ENCODE data around the gene ABHD14A. TPM values are rescaled to one million over a fixed set of nuclear protein-coding genes. Genes with fewer than 3 reads are reported as not detected.

ABHD14A gene
- total and polyA plus RNA-seq, 2 of the 4 experiments (the other 2 are of a cell fraction): 3.4 to 10.0 TPM

GRCh38 chr3:51945031-51945840 lies 29.6 kb upstream of the ABHD14A start:
- no peak for ATAC-seq (ENCODE audit: low read depth)
- no peak overlapping the region for H2AK5ac ChIP-seq (ENCODE audit: low read depth, low read length)
- TF ChIP-seq ELK1 (IDR thresholded peaks at IDR 0.05; ENCODE audit: borderline replicate concordance, low read depth, low read length): no peak
- no peak for TF ChIP-seq MXI1 (IDR thresholded peaks at IDR 0.05; ENCODE audit: borderline replicate concordance, low read depth, low read length)
- no peak for TF ChIP-seq CTCF (conservative IDR thresholded peaks at IDR 0.05; ENCODE audit: low read depth, low read length)
- TF ChIP-seq RCOR1 (IDR thresholded peaks at IDR 0.05; ENCODE audit: insufficient replicate concordance, low read length): no peak
- no peak for TF ChIP-seq POLR2A (IDR thresholded peaks at IDR 0.05; ENCODE audit: low read depth, low read length)
- TF ChIP-seq MAFK (IDR thresholded peaks at IDR 0.05; ENCODE audit: low read depth, low read length): no peak
- no peak for TF ChIP-seq CHD1 (IDR thresholded peaks at IDR 0.05; ENCODE audit: low read depth, low read length)
- TF ChIP-seq MAZ (IDR thresholded peaks at IDR 0.05; ENCODE audit: borderline replicate concordance, low read depth, low read length): no peak
- no peak for TF ChIP-seq RFX5 (IDR thresholded peaks at IDR 0.05; ENCODE audit: low read depth, low read length)
- no peak for TF ChIP-seq USF2 (IDR thresholded peaks at IDR 0.05; ENCODE audit: low read depth, low read length)
- TF ChIP-seq CEBPB (IDR thresholded peaks at IDR 0.05; ENCODE audit: low read depth, low read length): no peak
- TF ChIP-seq RAD21 (IDR thresholded peaks at IDR 0.05; ENCODE audit: low read length): no peak
- no peak for TF ChIP-seq BHLHE40 (IDR thresholded peaks at IDR 0.05; ENCODE audit: low read depth, low read length)
- no peak for TF ChIP-seq SMC3 (IDR thresholded peaks at IDR 0.05; ENCODE audit: low read depth, low read length)
- no peak overlapping the region for H3K18ac ChIP-seq (ENCODE audit: low read depth, low read length)
- no peak overlapping the region for H3K4me3 ChIP-seq (ENCODE audit: insufficient read depth, low read depth, low read length)
- H3K9me3 ChIP-seq (ENCODE audit: control insufficient read depth, insufficient read depth, low read length): no peaks in the 10 kb centered on the region
- peaks cover 16 to 25% of the 10 kb centered on the region in 2 experiments; a peak in 3 of 4 replicates for H3K79me1 ChIP-seq (ENCODE audit: low read depth in 1 of 2, low read length in 2 of 2)
- no peak overlapping the region for H2BK5ac ChIP-seq (ENCODE audit: low read depth, low read length, poor library complexity, severe bottlenecking)
- intact Hi-C loops (cut with micrococcal nuclease) (no loop called here), dilution Hi-C loops (cut with HindIII; ENCODE audit: low sequenced_read_pairs, unreplicated experiment) (no loop called here), in situ Hi-C loops (cut with MboI; ENCODE audit: low sequenced_read_pairs) (loop anchor here (25.0 kb wide), 1 partner anchor 558 kb away; the partner anchor contains the start of genes MANF and RBM15B)
- no peak overlapping the region for H2AK9ac ChIP-seq (replicated peaks; ENCODE audit: low read depth, low read length, poor library complexity)
- H4K91ac ChIP-seq (ENCODE audit: insufficient read depth, low read depth, low read length): no peak overlapping the region
- no peak overlapping the region for H2AFZ ChIP-seq (replicated peaks; ENCODE audit: low read length, poor library complexity)
- H3K23ac ChIP-seq (ENCODE audit: low read depth, low read length): no peak overlapping the region
- peaks cover 13% of the 10 kb centered on the region for H3K4me1 ChIP-seq (ENCODE audit: control insufficient read depth, insufficient read depth, low read length)
- no peak overlapping the region for H3K4ac ChIP-seq (ENCODE audit: low read depth, low read length)
- DNase-seq: no peak
- H2BK120ac ChIP-seq (ENCODE audit: low read depth, low read length): no peak overlapping the region
- H3K14ac ChIP-seq (replicated peaks; ENCODE audit: low read depth, low read length): no peak overlapping the region
- no peak overlapping the region for H3K4me2 ChIP-seq (ENCODE audit: low read depth, low read length)
- H3K9me1 ChIP-seq (ENCODE audit: insufficient read depth, low read length): peaks cover 12% of the 10 kb centered on the region
- H3K9ac ChIP-seq (ENCODE audit: low read depth, low read length): no peak overlapping the region
- H2BK20ac ChIP-seq (ENCODE audit: low read depth, low read length): no peak overlapping the region
- H4K20me1 ChIP-seq (ENCODE audit: insufficient read depth, low read length): peaks cover 9% of the 10 kb centered on the region
- WGBS, 2 experiments (ENCODE audit: extremely low coverage in 2 of 2, insufficient read length in 1 of 2): 81% methylated on average over 8 of the region's 18 CpGs; no CpG with 5 or more reads in 1 of the 2 experiments
- no peak overlapping the region for H3K56ac ChIP-seq (ENCODE audit: extremely low read depth, insufficient read depth, low read length)
- no peak overlapping the region for H4K5ac ChIP-seq (ENCODE audit: low read depth, low read length)
- BruUV-seq (replicated peaks): no TSS peak
- no peak overlapping the region for H3K27ac ChIP-seq (ENCODE audit: insufficient read depth, low read length)
- CTCF ChIA-PET: no interaction called here
- POLR2A ChIA-PET (ENCODE audit: unreplicated experiment): no interaction called here
- no peaks in the 10 kb centered on the region for H3K27me3 ChIP-seq (ENCODE audit: control insufficient read depth, insufficient read depth, low read length)
- H3K36me3 ChIP-seq (ENCODE audit: control insufficient read depth, insufficient read depth, low read length): peaks cover 2% of the 10 kb centered on the region; the same call in 1 of the 2 replicates
- H2BK15ac ChIP-seq (ENCODE audit: low read depth, low read length): no peak overlapping the region
- no peak overlapping the region for H4K8ac ChIP-seq (ENCODE audit: low read depth in 2 of 2, low read length in 2 of 2)
